K562 (cell line): ENCODE measurements around the gene HSPA5. TPM values are rescaled to one million over a fixed set of nuclear protein-coding genes. Genes with fewer than 3 reads are reported as not detected.

Source experiments
- ATAC-seq: fragments of 200-7000 bp; cut with Tn5 transposase; 3 replicates; pipeline ENCODE4 v1.9.1; 2020; ENCODE audit warnings: moderate library complexity
- BruUV-seq: library from RNA; stranded (reverse); fragments of 400-500 nt; replicated peaks from 2 replicates; lab custom pipeline; 2021; lab: Mats Ljungman, UMichigan
- CTCF ChIA-PET: fragments of 300-600 bp; formaldehyde crosslinking; extraction: SDS; loops from one replicate; lab custom pipeline; 2021; ENCODE audit warnings: low intra/inter-chr PET ratio; lab: Yijun Ruan, JAX
- POLR2A ChIA-PET: fragments of 300-600, 350-650 bp; sonication (Branson Sonifier 250); formaldehyde crosslinking; extraction: SDS; loops from one replicate; lab custom pipeline; 2021; ENCODE audit warnings: antibody characterized with exemption, inconsistent platforms; lab: Yijun Ruan, JAX
- DNase-seq, 4 experiments: peaks; one replicate each; pipeline versions ENCODE4 v3.0.0 to v3.0.0-alpha.2; 2011 to 2018; ENCODE audit warnings: low spot score in 3 of 4, mixed read lengths in 3 of 4; ENCODE audit errors: extremely low read depth in 1 of 4
- FAIRE-seq: peaks from 2 replicates; lab custom pipeline; 2011; peaks lifted over from hg19 to GRCh38; lab: Jason Lieb, UNC
- H2AFZ ChIP-seq: 2 replicates; pipeline ENCODE4 v1.6.0; 2011; ENCODE audit warnings: low read depth, low read length, control low read depth, inconsistent platforms
- H3K27ac ChIP-seq: fragments of 200-600 bp; 3 replicates; pipeline ENCODE4 v1.8.0; 2011; ENCODE audit warnings: low read depth, mild to moderate bottlenecking, control low read depth, inconsistent platforms, low read length, moderate library complexity, mixed read lengths; ENCODE audit errors: extremely low read depth
- H3K27me3 ChIP-seq, 2 experiments: fragments of 300-600 bp in 1 of 2; 2 replicates in 1 of 2; 3 replicates in 1 of 2; pipeline versions ENCODE4 v1.6.0 to v1.8.0; 2011; ENCODE audit warnings: inconsistent platforms in 2 of 2, low read length in 2 of 2, mild to moderate bottlenecking in 1 of 2, mixed read lengths in 1 of 2, moderate library complexity in 1 of 2; ENCODE audit not compliant: control insufficient read depth in 2 of 2, insufficient read depth in 2 of 2
- H3K36me3 ChIP-seq: fragments of 300-600 bp; 3 replicates; pipeline ENCODE4 v1.8.0; 2011; ENCODE audit warnings: mild to moderate bottlenecking, low read length, inconsistent platforms; ENCODE audit not compliant: control insufficient read depth, insufficient read depth
- H3K4me1 ChIP-seq, 2 experiments: fragments of 200-600 bp in 1 of 2; replicated peaks in 1 of 2; 2 replicates in 1 of 2; 3 replicates in 1 of 2; pipeline versions ENCODE4 v1.5.1 to v1.8.0; 2011; ENCODE audit warnings: inconsistent platforms in 2 of 2, low read length in 2 of 2, mild to moderate bottlenecking in 1 of 2, mixed read lengths in 1 of 2, moderate library complexity in 1 of 2; ENCODE audit not compliant: control insufficient read depth in 2 of 2, insufficient read depth in 2 of 2
- H3K4me2 ChIP-seq: 2 replicates; pipeline ENCODE4 v1.6.1; 2011; ENCODE audit warnings: low read length, control low read depth, inconsistent platforms, mixed read lengths; ENCODE audit not compliant: insufficient read depth
- H3K4me3 ChIP-seq: fragments of 200-600 bp; sonication (generic), shearing (Covaris generic); 2 replicates; pipeline ENCODE4 v1.5.1; 2016; ENCODE audit warnings: control low read depth, inconsistent platforms
- H3K79me2 ChIP-seq: fragments of 200-600 bp; 3 replicates; pipeline ENCODE4 v1.8.0; 2011; ENCODE audit warnings: low read length, inconsistent platforms; ENCODE audit not compliant: control insufficient read depth, insufficient read depth
- H3K9ac ChIP-seq, 2 experiments: 2 replicates each; pipeline versions ENCODE4 v1.6.0 to v1.6.1; 2011; ENCODE audit warnings: low read depth in 2 of 2, low read length in 2 of 2, control low read depth in 1 of 2, inconsistent platforms in 1 of 2, mild to moderate bottlenecking in 1 of 2, mixed read lengths in 1 of 2; ENCODE audit not compliant: insufficient read depth in 1 of 2
- H3K9me1 ChIP-seq: one replicate; pipeline ENCODE4 v1.6.0; 2011; ENCODE audit warnings: inconsistent platforms, mild to moderate bottlenecking, low read length, moderate library complexity; ENCODE audit not compliant: control insufficient read depth, insufficient read depth
- H3K9me3 ChIP-seq: replicated peaks from 2 replicates; pipeline ENCODE4 v1.5.1; 2011; ENCODE audit warnings: low read depth, low read length, inconsistent platforms; ENCODE audit not compliant: control insufficient read depth, insufficient read depth
- H4K20me1 ChIP-seq: replicated peaks from 2 replicates; pipeline ENCODE4 v1.6.1; 2011; ENCODE audit warnings: low read length, inconsistent platforms, mixed read lengths; ENCODE audit not compliant: control insufficient read depth, insufficient read depth
- BRF1 ChIP-seq: IDR thresholded peaks from 3 replicates; pipeline ENCODE4 v1.6.1; 2011; ENCODE audit warnings: borderline replicate concordance, mild to moderate bottlenecking; ENCODE audit not compliant: insufficient read length; ENCODE audit errors: extremely low read depth
- ESRRB ChIP-seq: fragments of 250-450 bp; sonication (Bioruptor Pico); IDR thresholded peaks from 2 replicates; pipeline ENCODE4 v1.5.0; 2020; ENCODE audit warnings: mild to moderate bottlenecking, moderate library complexity, borderline replicate concordance
- FOXJ3 ChIP-seq: sonication (generic); formaldehyde crosslinking; IDR thresholded peaks from 2 replicates; pipeline ENCODE4 v1.4.0; 2020; ENCODE audit warnings: mild to moderate bottlenecking, missing genetic modification reagents
- FOXP1 ChIP-seq: sonication (generic); formaldehyde crosslinking; IDR thresholded peaks from 2 replicates; pipeline ENCODE4 v1.8.0; 2022; ENCODE audit warnings: mild to moderate bottlenecking, missing genetic modification reagents
- GTF2B ChIP-seq: IDR thresholded peaks from 2 replicates; pipeline ENCODE4 v1.6.1; 2011; ENCODE audit not compliant: insufficient read length; ENCODE audit errors: extremely low read depth
- GTF3C2 ChIP-seq: IDR thresholded peaks from 3 replicates; pipeline ENCODE4 v1.6.1; 2011; ENCODE audit warnings: borderline replicate concordance, mild to moderate bottlenecking, moderate library complexity; ENCODE audit not compliant: insufficient read length; ENCODE audit errors: extremely low read depth
- HDAC1 ChIP-seq, 2 experiments: fragments of 450-650 bp; IDR thresholded peaks; 2 replicates each; pipeline ENCODE4 v1.6.1; 2016 to 2017; ENCODE audit warnings: inconsistent platforms in 1 of 2, mild to moderate bottlenecking in 1 of 2, moderate library complexity in 1 of 2
- HLTF ChIP-seq: fragments of 450-650 bp; IDR thresholded peaks from 2 replicates; pipeline ENCODE4 v1.6.1; 2016
- KDM1A ChIP-seq, 2 experiments: fragments of 450-650 bp; IDR thresholded peaks; 2 replicates each; pipeline ENCODE4 v1.6.1; 2016; ENCODE audit warnings: mild to moderate bottlenecking in 2 of 2
- MBD2 ChIP-seq: sonication (generic); IDR thresholded peaks from 2 replicates; pipeline ENCODE4 v1.6.1; 2016; ENCODE audit warnings: low read depth, borderline replicate concordance
- POLR3A ChIP-seq: IDR thresholded peaks from 2 replicates; pipeline ENCODE4 v1.6.1; 2011; ENCODE audit warnings: borderline replicate concordance, mild to moderate bottlenecking, moderate library complexity; ENCODE audit not compliant: insufficient read length, insufficient read depth; ENCODE audit errors: extremely low read depth
- SMARCE1 ChIP-seq: fragments of 450-650 bp; IDR thresholded peaks from 2 replicates; pipeline ENCODE4 v1.7.1; 2016; ENCODE audit warnings: mild to moderate bottlenecking
- USF2 ChIP-seq: sonication (generic); formaldehyde crosslinking; IDR thresholded peaks from 2 replicates; pipeline ENCODE4 v1.5.0; 2020; ENCODE audit warnings: missing genetic modification reagents
- ZBTB49 ChIP-seq: sonication (generic); formaldehyde crosslinking; IDR thresholded peaks from 2 replicates; pipeline ENCODE4 v1.8.0; 2022; ENCODE audit warnings: missing genetic modification reagents, mild to moderate bottlenecking, borderline replicate concordance
- ZNF431 ChIP-seq: sonication (generic); formaldehyde crosslinking; IDR thresholded peaks from 2 replicates; pipeline ENCODE4 v1.8.0; 2022; ENCODE audit warnings: mild to moderate bottlenecking, missing genetic modification reagents
- ZNF77 ChIP-seq: fragments of 250-450 bp; sonication (Bioruptor Pico); IDR thresholded peaks from 2 replicates; pipeline ENCODE4 v1.5.0; 2020
- WGBS: fragments of 100-300 bp; shearing (Covaris generic); methylation state at CpG from one replicate; pipeline ENCODE4 v1.1.6; 2016; ENCODE audit warnings: low coverage, mixed read lengths; ENCODE audit not compliant: insufficient coverage; ENCODE audit errors: missing lambda C conversion rate; 5-methylcytosine and 5-hydroxymethylcytosine counted together
- in situ Hi-C: fragments of 300-500 bp; cut with MboI; formaldehyde crosslinking; loops from 4 replicates; pipeline ENCODE4 v1.15.0; 2018; ENCODE audit warnings: inconsistent platforms, mixed read lengths
- intact Hi-C: fragments of 100-400 bp; cut with micrococcal nuclease; formaldehyde crosslinking; loops from 2 replicates; pipeline ENCODE4 v1.14.2; 2022
- polyA plus RNA-seq, 8 experiments: library from polyadenylated mRNA; depleted of rRNA in 4 of 8; stranded (reverse) in 5 of 8; unstranded in 3 of 8; fragments of >200 nt; fragmentation: Nextera tagmentation in 2 of 8; fragmentation: Illumina TruSeq in 1 of 8; extraction: Ambion mirVana in 2 of 8; extraction: Trizol in 1 of 8; gene quantifications; 2 replicates each; pipeline versions ENCODE4 v1.2.1 to v1.2.3, GENCODE V29; 2011 to 2014; ENCODE audit warnings: inconsistent platforms in 1 of 8, missing spikeins in 1 of 8
- total RNA-seq, 7 experiments: library from RNA; depleted of rRNA in 6 of 7; stranded (reverse); fragments of >200 nt in 6 of 7; fragmentation: Illumina TruSeq in 2 of 7; extraction: Trizol in 2 of 7; gene quantifications; 2 replicates each; pipeline versions ENCODE4 v1.2.1 to v1.2.3, GENCODE V29; 2011 to 2021; ENCODE audit warnings: low replicate concordance in 1 of 7

HSPA5 gene
- total and polyA plus RNA-seq, 9 of the 15 experiments (the other 6 are each of a cell fraction or from before 2014, with no cell fraction given), result 48.0 to 265 (median 113) TPM

GRCh38 chr9:125238915-125239446 lies 2.2 kb downstream of the HSPA5 start:
- FAIRE-seq (no peak), ATAC-seq (no peak), DNase-seq (peak in 1 of 4 experiments; percentile 19)
- ChIA-PET POLR2A (interaction anchor here (0.7 to 6.2 kb wide), 8 partner anchors 15 to 130 kb away, joined by 3 to 75 read pairs (median 4); no protein-coding TSS in a partner anchor), CTCF (no interaction called here)
- peak overlapping the region; percentile 84 to 96; a peak in 3 of 4 replicates for H3K9ac ChIP-seq
- peaks cover 60% of the 10 kb centered on the region for H4K20me1 ChIP-seq
- peak overlapping the region; percentile 52 for H3K27ac ChIP-seq
- peak overlapping the region; percentile 92 for H3K4me3 ChIP-seq
- intact Hi-C loops (no loop called here), in situ Hi-C loops (no loop called here)
- 17% methylated on average over 14 of the region's 14 CpGs for WGBS
- H3K4me2 ChIP-seq, result peak overlapping the region; percentile 97
- H3K9me1 ChIP-seq, result no peaks in the 10 kb centered on the region
- peaks cover 67% of the 10 kb centered on the region for H3K36me3 ChIP-seq
- BruUV-seq, result no TSS peak
- peaks cover 70% of the 10 kb centered on the region for H3K79me2 ChIP-seq
- no peak overlapping the region for H2AFZ ChIP-seq
- no peaks in the 10 kb centered on the region; a peak in 1 of 5 replicates for H3K27me3 ChIP-seq
- H3K9me3 ChIP-seq, result no peaks in the 10 kb centered on the region
- peaks cover 19 to 31% of the 10 kb centered on the region in 2 experiments; a peak in 4 of 5 replicates for H3K4me1 ChIP-seq
- TF ChIP-seq ZBTB49 (CRISPR knock-in tag), result 0 out of 2 replicates have a peak, but pooled peaks have one; percentile 18
- no peak for TF ChIP-seq ZNF77 (CRISPR knock-in tag)
- TF ChIP-seq BRF1, result no peak
- no peak for TF ChIP-seq ESRRB (CRISPR knock-in tag)
- no peak for TF ChIP-seq KDM1A (IDR thresholded peaks at IDR 0.05)
- peak; percentile 51 for TF ChIP-seq ZNF431 (CRISPR knock-in tag)
- no peak for TF ChIP-seq GTF2B
- TF ChIP-seq HLTF, result no peak
- no peak for TF ChIP-seq HDAC1 (IDR thresholded peaks at IDR 0.05)
- no peak for TF ChIP-seq MBD2
- peak; percentile 77; the same call in 1 of the 2 replicates for TF ChIP-seq FOXP1 (CRISPR knock-in tag)
- no peak for TF ChIP-seq POLR3A
- no peak for TF ChIP-seq USF2
- TF ChIP-seq GTF3C2, result no peak
- no peak for TF ChIP-seq SMARCE1
- no peak for TF ChIP-seq FOXJ3 (CRISPR knock-in tag)
